SU-DHL-6 (cell line): ENCODE results near the gene NPFFR1.

Source experiments
- H2AFZ ChIP-seq: fragments of 200-600 bp; sonication (generic); 2 replicates; pipeline ENCODE4 v1.6.1; 2014; ENCODE audit warnings: low read depth, mild to moderate bottlenecking, moderate library complexity, mixed read lengths, antibody characterized with exemption, low read length; ENCODE audit not compliant: severe bottlenecking
- H3F3A ChIP-seq: fragments of 200-600 bp; shearing (Covaris generic); 2 replicates; pipeline ENCODE4 v1.6.0; 2016; ENCODE audit warnings: antibody characterized with exemption, mild to moderate bottlenecking; ENCODE audit not compliant: insufficient read depth
- H3K27ac ChIP-seq: fragments of 200-600 bp; sonication (generic); 2 replicates; pipeline ENCODE4 v1.5.1; 2016; ENCODE audit warnings: low read depth, mild to moderate bottlenecking, low read length, moderate library complexity, mixed read lengths
- H3K27me3 ChIP-seq: fragments of 200-600 bp; sonication (generic), shearing (Covaris generic); 2 replicates; pipeline ENCODE4 v1.6.0; 2014; ENCODE audit warnings: mild to moderate bottlenecking, low read length
- H3K36me3 ChIP-seq: fragments of 200-600 bp; sonication (generic); 2 replicates; pipeline ENCODE4 v1.6.1; 2014; ENCODE audit warnings: mild to moderate bottlenecking, low read length, mixed read lengths
- H3K4me2 ChIP-seq: fragments of 300-600, 200-600 bp; shearing (Covaris generic), sonication (generic); 2 replicates; pipeline ENCODE4 v1.6.0; 2014; ENCODE audit warnings: low read length, low read depth, mild to moderate bottlenecking; ENCODE audit not compliant: poor library complexity, severe bottlenecking
- H3K4me3 ChIP-seq: fragments of 200-600 bp; sonication (generic); 2 replicates; pipeline ENCODE4 v1.5.1; 2014; ENCODE audit warnings: antibody characterized with exemption, low read length, mild to moderate bottlenecking, mixed read lengths; ENCODE audit not compliant: insufficient read depth, poor library complexity, severe bottlenecking
- H3K79me2 ChIP-seq: fragments of 200-600 bp; sonication (generic); 2 replicates; pipeline ENCODE4 v1.6.1; 2014; ENCODE audit warnings: mild to moderate bottlenecking, low read length, moderate library complexity; ENCODE audit not compliant: insufficient read depth
- H3K9ac ChIP-seq: fragments of 200-600 bp; sonication (generic); 2 replicates; pipeline ENCODE4 v1.7.0; 2014; ENCODE audit warnings: mild to moderate bottlenecking, low read length
- H3K9me2 ChIP-seq: fragments of 200-600 bp; sonication (generic); replicated peaks from 2 replicates; pipeline ENCODE4 v1.6.1; 2014; ENCODE audit warnings: low read length; ENCODE audit not compliant: insufficient read depth
- H3K9me3 ChIP-seq: fragments of 200-600 bp; sonication (generic); 2 replicates; pipeline ENCODE4 v1.6.1; 2014; ENCODE audit warnings: low read length, mixed read lengths; ENCODE audit not compliant: insufficient read depth
- H4K20me1 ChIP-seq: fragments of 200-600 bp; sonication (generic); 2 replicates; pipeline ENCODE4 v1.6.1; 2014; ENCODE audit warnings: low read depth, mild to moderate bottlenecking, antibody characterized with exemption, low read length, moderate library complexity, mixed read lengths
- CTCF ChIP-seq: fragments of 200-600 bp; sonication (generic); IDR thresholded peaks from one replicate; pipeline ENCODE4 v1.5.1; 2017; ENCODE audit warnings: antibody characterized with exemption, mild to moderate bottlenecking, low read length, moderate library complexity; ENCODE audit not compliant: insufficient read depth, poor library complexity, severe bottlenecking
- EZH2phosphoT487 ChIP-seq: fragments of 200-600 bp; sonication (generic), shearing (Covaris generic); conservative IDR thresholded peaks from 2 replicates; pipeline ENCODE4 v1.6.1; 2018; ENCODE audit warnings: mild to moderate bottlenecking, antibody characterized with exemption, low read length, moderate library complexity, mixed read lengths

Gene NPFFR1

GRCh38 chr10:70222340-70222794 lies 61.4 kb downstream of the NPFFR1 start:
- peaks cover 30% of the 10 kb centered on the region for H3F3A ChIP-seq
- TF ChIP-seq EZH2phosphoT487 (no peak), CTCF (no peak)
- H2AFZ ChIP-seq = no peak overlapping the region
- H3K27ac ChIP-seq = peak overlapping the region; percentile 25; the same call in 1 of the 2 replicates
- no peak overlapping the region for H3K4me2 ChIP-seq
- H3K36me3 ChIP-seq = peaks cover 32% of the 10 kb centered on the region; the same call in 1 of the 2 replicates
- H4K20me1 ChIP-seq = peaks cover 14% of the 10 kb centered on the region; the same call in 1 of the 2 replicates
- no peak overlapping the region for H3K4me3 ChIP-seq
- no peaks in the 10 kb centered on the region for H3K27me3 ChIP-seq
- H3K9me2 ChIP-seq = no peaks in the 10 kb centered on the region
- no peaks in the 10 kb centered on the region for H3K9me3 ChIP-seq
- H3K9ac ChIP-seq = no peak overlapping the region
- peaks cover 64% of the 10 kb centered on the region for H3K79me2 ChIP-seq

GRCh38 chr10:70221030-70221429 lies 62.8 kb downstream of the NPFFR1 start:
- H3K27ac ChIP-seq = no peak overlapping the region
- peaks cover 14% of the 10 kb centered on the region; the same call in 1 of the 2 replicates for H4K20me1 ChIP-seq
- peak overlapping the region; percentile 31 for H3K4me2 ChIP-seq
- no peak overlapping the region for H2AFZ ChIP-seq
- H3F3A ChIP-seq = peaks cover 20% of the 10 kb centered on the region
- no peaks in the 10 kb centered on the region for H3K9me3 ChIP-seq
- no peak overlapping the region for H3K9ac ChIP-seq
- H3K36me3 ChIP-seq = peaks cover 35% of the 10 kb centered on the region; the same call in 1 of the 2 replicates
- no peak overlapping the region for H3K4me3 ChIP-seq
- no peaks in the 10 kb centered on the region for H3K27me3 ChIP-seq
- H3K79me2 ChIP-seq = peaks cover 51% of the 10 kb centered on the region
- no peaks in the 10 kb centered on the region for H3K9me2 ChIP-seq
- TF ChIP-seq CTCF (no peak), EZH2phosphoT487 (no peak)

GRCh38 chr10:70212879-70213278 lies 70.9 kb downstream of the NPFFR1 start:
- Histone ChIP-seq H3K9ac (no peak overlapping the region), H3F3A (0 out of 2 replicates have a peak, but pooled peaks cover 3% of the 10 kb centered on the region), H3K4me3 (no peak overlapping the region), H2AFZ (no peak overlapping the region), H3K79me2 (no peaks in the 10 kb centered on the region), H3K9me3 (no peaks in the 10 kb centered on the region), H3K27me3 (no peaks in the 10 kb centered on the region), H3K4me2 (no peak overlapping the region), H3K27ac (no peak overlapping the region), H3K9me2 (no peaks in the 10 kb centered on the region), H3K36me3 (peaks cover 50% of the 10 kb centered on the region), H4K20me1 (no peaks in the 10 kb centered on the region)
- TF ChIP-seq EZH2phosphoT487 (no peak), CTCF (no peak)
